D721Med (cell line): Measurements from ENCODE around the gene SPATA4.

Source experiments
- DNase-seq: peaks from one replicate; pipeline ENCODE4 v3.0.0; 2011; ENCODE audit warnings: low spot score; ENCODE audit not compliant: insufficient read length
- FAIRE-seq: peaks from 2 replicates; lab custom pipeline; 2011; peaks lifted over from hg19 to GRCh38; lab: Jason Lieb, UNC
- CTCF ChIP-seq: IDR thresholded peaks from 2 replicates; pipeline ENCODE4 v1.5.1; 2012; ENCODE audit warnings: mild to moderate bottlenecking, control low read depth; ENCODE audit not compliant: insufficient read depth; ENCODE audit errors: missing control alignments

The SPATA4 gene

GRCh38 chr4:176209535-176209934, 14.2 kb upstream of the SPATA4 start:
- no peak for FAIRE-seq
- no peak for DNase-seq
- TF ChIP-seq CTCF = no peak

- no peak for DNase-seq
- no peak for FAIRE-seq
- TF ChIP-seq CTCF = no peak
Measured at GRCh38 chr4:176207839-176208238, 12.5 kb upstream of the SPATA4 start.

- no peak for TF ChIP-seq CTCF
- DNase-seq (no peak), FAIRE-seq (no peak)
Measured at GRCh38 chr4:176205299-176205698, 9.9 kb upstream of the SPATA4 start.

DNA sequence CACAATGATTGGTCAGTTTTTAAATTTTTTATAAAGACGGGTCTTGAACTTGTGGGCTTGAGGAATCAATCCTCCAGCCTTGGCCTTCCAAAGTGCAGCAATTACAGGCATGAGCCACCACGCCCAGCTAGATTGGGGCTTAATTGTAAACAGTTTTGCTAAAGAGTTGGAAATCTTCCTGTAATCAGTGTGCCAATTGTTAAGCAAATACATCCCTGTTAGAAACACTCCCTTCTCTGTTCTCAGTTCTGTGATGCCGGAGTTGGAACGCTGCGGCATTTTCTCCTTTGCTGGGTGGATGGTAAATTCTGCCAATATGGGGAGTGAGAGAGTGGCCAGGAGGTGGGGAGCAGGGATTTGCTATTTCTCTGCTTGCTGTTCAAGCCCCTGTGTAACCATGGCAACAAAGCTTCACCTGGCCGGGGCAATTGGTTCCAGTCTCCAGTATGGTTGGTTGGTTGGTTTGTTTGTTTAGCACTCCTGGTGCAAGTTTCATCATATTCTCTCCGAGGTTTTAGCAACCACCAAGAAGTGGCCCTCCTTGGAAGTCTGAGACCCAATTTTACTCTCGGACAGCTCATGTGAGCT, 3.0 kb upstream of the SPATA4 start:
- DNase-seq = no peak
- no peak for FAIRE-seq
- no peak for TF ChIP-seq CTCF

GRCh38 chr4:176193938-176194337, 1.4 kb downstream of the SPATA4 start:
- no peak for TF ChIP-seq CTCF
- FAIRE-seq (no peak), DNase-seq (no peak)

- TF ChIP-seq CTCF = no peak
- FAIRE-seq = no peak
- no peak for DNase-seq
Measured at GRCh38 chr4:176193126-176193525, 2.3 kb downstream of the SPATA4 start.

GRCh38 chr4:176191974-176192373, 3.4 kb downstream of the SPATA4 start:
- DNase-seq (no peak), FAIRE-seq (no peak)

More at GRCh38 chr4:176191974-176192373, 3.4 kb downstream of the SPATA4 start:
- TF ChIP-seq CTCF = peak; percentile 4
